ENCODE data around the gene MYOCOS. TPM values are rescaled to one million over a fixed set of nuclear protein-coding genes. Genes with fewer than 3 reads are reported as not detected.
"Not testable (repeated sequence)": the region's sequence is repeated elsewhere in the genome, so short reads cannot be mapped to it uniquely, and the experiment has no call there.

Gene MYOCOS
- total RNA-seq, 2 donors from 2014 or later: 0.11 TPM; not detected in 1

DNA sequence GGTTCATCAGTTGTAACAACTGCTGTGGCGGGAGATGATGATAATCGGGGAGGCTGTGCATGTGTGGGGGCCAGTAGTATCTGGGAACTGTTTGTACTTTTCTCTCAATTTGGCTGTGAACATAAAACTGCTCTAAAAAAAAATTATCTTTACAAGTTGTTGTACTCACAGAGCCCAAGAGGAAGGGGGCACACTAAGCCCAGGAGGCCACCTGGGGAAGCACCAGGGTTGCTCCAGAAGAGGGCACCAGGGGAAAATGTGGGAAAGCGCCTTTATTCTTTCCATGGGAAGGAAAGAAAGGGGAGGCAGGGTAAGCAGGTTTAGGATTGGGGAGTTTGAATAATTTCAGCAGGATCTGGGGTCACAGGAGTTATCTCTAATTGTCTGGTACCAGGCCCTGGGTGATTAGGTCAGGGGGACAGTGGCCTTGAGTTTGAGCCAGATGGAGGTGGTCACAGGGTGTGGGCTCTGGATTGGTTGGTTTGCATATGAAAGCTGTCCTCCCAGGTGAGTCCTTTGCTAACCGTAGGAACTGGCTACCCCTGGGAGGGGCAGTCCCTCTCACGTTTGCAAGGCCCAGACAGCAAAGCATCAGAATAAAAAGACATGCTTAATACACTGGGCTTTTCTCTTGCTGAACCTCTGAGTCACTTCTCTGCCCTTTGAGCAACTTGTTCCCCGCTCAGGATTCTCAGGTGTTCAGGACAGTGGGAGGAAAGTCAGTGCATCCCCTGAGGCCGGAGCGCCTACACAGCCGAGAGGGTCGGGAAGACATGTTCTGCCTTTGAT is 19.2 kb downstream of the MYOCOS start:
- Mint-ChIP-seq H3K4me1 (peaks cover 5% of the 10 kb centered on the region), H3K4me3 (no peak overlapping the region), H3K27me3 (no peaks in the 10 kb centered on the region)

DNA sequence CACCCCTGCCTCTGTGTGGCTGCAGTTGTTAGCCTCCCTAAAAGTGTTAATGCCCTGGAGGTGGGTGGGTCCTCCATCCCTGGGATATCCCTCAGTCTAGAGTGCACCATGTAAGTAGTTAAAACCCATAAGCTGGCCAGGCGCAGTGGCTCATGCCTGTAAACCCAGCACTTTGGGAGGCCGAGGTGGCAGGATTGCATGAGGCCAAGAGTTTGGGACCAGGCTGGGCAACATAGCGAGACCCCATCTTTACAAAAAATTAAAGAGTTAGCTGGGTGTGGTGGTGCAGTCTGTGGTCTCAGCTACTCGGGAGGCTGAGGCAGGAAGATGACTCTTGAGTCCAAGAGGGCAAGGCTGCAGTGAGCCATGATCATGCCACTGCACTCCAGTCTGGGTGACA is 20.2 kb downstream of the MYOCOS start:
- H3K9me3 Mint-ChIP-seq: no peaks in the 10 kb centered on the region
- no peak for ATAC-seq (replicated peaks)

More for the DNA sequence above, 19.2 kb downstream of the MYOCOS start:
- no peak for ATAC-seq (replicated peaks)
- Mint-ChIP-seq H3K27ac (no peak overlapping the region), H3K9me3 (no peaks in the 10 kb centered on the region), H3K36me3 (ENCODE audit: low read depth) (no peaks in the 10 kb centered on the region)

DNA sequence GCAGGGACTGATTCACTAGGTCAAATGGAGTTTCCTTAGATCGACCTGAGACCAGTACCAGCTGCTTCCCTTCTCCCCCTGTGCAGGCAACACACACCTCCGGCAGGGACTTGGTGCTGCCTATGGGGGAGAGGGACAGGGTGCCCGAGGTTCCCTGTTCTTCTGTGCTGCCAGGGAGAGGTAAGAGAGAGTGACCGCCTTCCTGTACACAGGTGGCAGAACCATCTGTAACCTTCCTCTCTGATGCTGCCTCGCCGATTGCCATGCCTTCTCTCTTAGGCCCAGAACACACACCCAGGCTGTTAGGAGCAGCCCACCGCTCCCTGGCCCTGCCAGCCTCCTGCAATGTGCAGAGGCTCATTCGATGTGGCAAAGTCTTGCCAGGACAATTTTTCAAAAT is 21.1 kb downstream of the MYOCOS start:
- Mint-ChIP-seq H3K4me3 (no peak overlapping the region), H3K9me3 (no peaks in the 10 kb centered on the region), H3K27me3 (no peaks in the 10 kb centered on the region), H3K4me1 (peaks cover 5% of the 10 kb centered on the region), H3K36me3 (ENCODE audit: low read depth) (no peaks in the 10 kb centered on the region), H3K27ac (no peak overlapping the region)
- ATAC-seq (replicated peaks): no peak

More for the DNA sequence above, 20.2 kb downstream of the MYOCOS start:
- Mint-ChIP-seq H3K27ac (no peak overlapping the region), H3K4me1 (peaks cover 5% of the 10 kb centered on the region), H3K4me3 (no peak overlapping the region), H3K36me3 (ENCODE audit: low read depth) (no peaks in the 10 kb centered on the region), H3K27me3 (no peaks in the 10 kb centered on the region)

DNA sequence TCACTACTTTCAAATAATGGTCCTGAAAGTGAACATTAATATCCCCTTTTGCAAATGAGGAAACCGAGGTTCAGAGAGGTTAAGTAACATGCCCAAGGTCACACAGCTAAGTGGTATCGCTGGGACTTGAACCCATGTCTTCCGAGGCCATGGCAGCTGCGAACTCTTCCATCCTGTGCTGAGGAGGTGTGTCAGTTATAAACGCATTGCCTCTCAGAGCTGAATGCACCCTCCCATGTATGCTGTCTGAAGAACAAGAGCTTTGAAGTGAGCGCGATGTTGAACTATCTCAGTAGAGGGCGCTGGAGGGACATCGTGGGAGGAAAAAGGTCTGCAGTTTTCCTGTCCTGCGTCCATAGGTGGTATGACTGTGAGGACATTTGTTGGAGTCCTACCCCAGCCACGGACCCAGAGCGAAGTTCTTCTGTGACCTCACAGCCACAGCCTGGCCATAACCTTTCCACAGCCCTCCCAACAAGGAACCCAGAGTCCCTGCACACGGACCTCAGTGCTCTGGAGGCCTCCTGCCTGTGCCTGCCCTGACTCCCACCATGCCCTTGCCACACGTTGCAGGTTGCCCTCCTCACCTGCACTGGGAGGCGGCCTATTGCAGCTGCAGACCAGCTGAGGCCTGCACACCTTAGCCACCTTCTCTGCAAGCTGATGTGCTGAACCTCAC is 22.9 kb downstream of the MYOCOS start:
- Mint-ChIP-seq H3K4me1 (peaks cover 5% of the 10 kb centered on the region), H3K4me3 (no peak overlapping the region), H3K36me3 (ENCODE audit: low read depth) (no peaks in the 10 kb centered on the region), H3K27ac (no peak overlapping the region), H3K9me3 (no peaks in the 10 kb centered on the region), H3K27me3 (no peaks in the 10 kb centered on the region)
- peak; percentile 90 for ATAC-seq (replicated peaks)

DNA sequence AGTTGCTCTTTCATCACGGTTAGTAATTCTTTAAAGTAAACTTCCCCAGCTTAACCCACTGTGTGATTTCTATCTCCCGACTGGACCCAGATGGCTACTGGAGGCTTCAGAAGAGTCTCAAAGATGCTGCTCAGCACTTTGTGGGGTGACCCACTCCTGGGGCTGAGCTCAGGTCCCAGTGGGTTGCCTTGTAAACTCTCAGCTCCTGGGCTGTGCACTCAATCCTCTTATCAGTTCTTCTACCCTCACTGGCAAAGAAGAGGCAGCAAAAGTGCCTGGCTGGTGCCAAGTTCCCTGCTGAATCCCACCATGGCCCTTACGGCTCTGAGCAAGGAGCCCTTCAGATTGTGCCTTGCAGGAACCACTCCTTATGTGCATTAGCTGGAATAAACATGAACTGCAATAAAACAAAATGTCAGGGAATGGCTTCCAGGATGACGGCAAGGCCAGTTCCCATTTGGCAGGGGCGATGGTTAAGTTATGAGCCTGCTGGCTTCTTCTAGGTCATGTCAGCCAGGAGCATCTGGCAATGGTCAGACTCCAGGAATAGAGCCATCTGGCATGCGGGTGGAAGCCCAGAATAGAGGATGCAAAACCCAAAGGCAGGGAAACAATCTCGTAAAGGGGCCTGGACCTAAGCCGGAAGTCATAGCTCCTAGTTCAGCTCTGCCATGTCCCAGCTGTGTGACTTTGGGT is 23.7 kb downstream of the MYOCOS start:
- no peak overlapping the region for H3K27ac Mint-ChIP-seq

DNA sequence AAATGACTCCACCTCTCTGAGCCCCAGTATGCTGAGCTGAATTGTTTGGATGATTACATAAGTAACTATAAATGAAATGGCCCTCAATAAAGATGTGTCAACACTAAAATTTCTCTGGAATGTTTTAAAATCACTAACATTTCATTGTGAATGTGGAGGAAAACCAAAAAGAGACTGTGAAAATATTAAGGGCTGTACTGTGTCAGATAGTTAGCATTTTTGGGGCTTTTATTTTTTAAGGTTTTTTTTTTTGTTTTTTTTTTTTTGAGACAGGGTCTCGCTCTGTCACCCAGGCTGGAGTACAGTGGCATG is 24.2 kb downstream of the MYOCOS start:
- Mint-ChIP-seq H3K4me3 (no peak overlapping the region), H3K9me3 (no peaks in the 10 kb centered on the region), H3K27ac (no peak overlapping the region), H3K27me3 (no peaks in the 10 kb centered on the region), H3K4me1 (peaks cover 5% of the 10 kb centered on the region), H3K36me3 (ENCODE audit: low read depth) (no peaks in the 10 kb centered on the region)
- ATAC-seq (replicated peaks): no peak

More for the DNA sequence above, 23.7 kb downstream of the MYOCOS start:
- no peak for ATAC-seq (replicated peaks)
- Mint-ChIP-seq H3K4me1 (peaks cover 5% of the 10 kb centered on the region), H3K27me3 (no peaks in the 10 kb centered on the region), H3K9me3 (no peaks in the 10 kb centered on the region), H3K4me3 (no peak overlapping the region), H3K36me3 (ENCODE audit: low read depth) (no peaks in the 10 kb centered on the region)

DNA sequence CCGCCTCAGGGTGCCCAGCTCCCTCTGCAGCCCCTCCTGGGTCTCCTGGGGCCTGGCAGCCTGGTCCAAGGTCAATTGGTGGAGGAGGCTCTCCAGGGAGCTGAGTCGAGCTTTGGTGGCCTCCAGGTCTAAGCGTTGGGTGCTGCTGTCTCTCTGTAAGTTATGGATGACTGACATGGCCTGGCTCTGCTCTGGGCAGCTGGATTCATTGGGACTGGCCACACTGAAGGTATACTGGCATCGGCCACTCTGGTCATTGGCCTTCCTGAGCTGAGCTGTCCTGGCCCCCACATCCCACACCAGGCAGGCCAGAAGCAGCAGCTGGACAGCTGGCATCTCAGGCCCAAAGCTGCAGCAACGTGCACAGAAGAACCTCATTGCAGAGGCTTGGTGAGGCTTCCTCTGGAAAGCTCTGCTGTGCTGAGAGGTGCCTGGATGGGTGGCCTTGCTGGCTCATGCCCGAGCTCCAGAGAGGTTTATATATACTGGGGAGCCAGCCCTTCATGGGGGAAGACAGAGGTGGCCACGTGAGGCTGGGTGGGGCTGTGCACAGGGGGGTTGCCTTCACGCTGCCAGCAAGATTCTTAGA is 30.3 kb downstream of the MYOCOS start, which contains the start of gene MYOC:
Gene MYOC (minus strand): TSS at position 455 of the 589 bp plus-strand sequence. CDS start 77 bp downstream, at position 378.
- Mint-ChIP-seq H3K27me3 (no peaks in the 10 kb centered on the region), H3K36me3 (ENCODE audit: low read depth) (no peaks in the 10 kb centered on the region), H3K4me3 (no peak within 1 kb of the TSS), H3K9me3 (no peaks in the 10 kb centered on the region), H3K27ac (no peak within 1 kb of the TSS), H3K4me1 (peaks cover 7% of the 10 kb centered on the region)
- no peak for ATAC-seq (replicated peaks)

DNA sequence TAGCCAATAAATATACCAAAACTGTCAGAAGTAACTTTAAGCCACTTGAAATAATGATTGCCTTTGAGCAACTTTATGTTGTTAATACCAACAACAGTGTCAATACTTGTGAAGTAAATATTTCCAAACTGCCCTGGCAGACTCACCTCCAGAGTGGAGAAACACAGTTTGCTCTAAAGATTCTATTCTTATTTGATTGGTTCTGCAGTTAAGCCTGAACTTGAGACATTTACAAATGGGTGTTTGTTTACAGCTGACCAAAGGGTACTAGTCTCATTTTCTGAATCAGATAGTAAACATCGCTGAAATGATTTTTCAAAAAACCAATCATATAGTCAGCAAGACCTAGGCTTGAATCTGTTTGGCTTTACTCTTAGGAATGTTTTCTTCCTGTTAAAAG is 31.8 kb downstream of the MYOCOS start:
- Mint-ChIP-seq H3K36me3 (ENCODE audit: low read depth) (no peaks in the 10 kb centered on the region), H3K27ac (no peak overlapping the region), H3K4me3 (no peak overlapping the region), H3K27me3 (no peaks in the 10 kb centered on the region), H3K9me3 (no peaks in the 10 kb centered on the region), H3K4me1 (peaks cover 7% of the 10 kb centered on the region)
- no peak for ATAC-seq (replicated peaks)

DNA sequence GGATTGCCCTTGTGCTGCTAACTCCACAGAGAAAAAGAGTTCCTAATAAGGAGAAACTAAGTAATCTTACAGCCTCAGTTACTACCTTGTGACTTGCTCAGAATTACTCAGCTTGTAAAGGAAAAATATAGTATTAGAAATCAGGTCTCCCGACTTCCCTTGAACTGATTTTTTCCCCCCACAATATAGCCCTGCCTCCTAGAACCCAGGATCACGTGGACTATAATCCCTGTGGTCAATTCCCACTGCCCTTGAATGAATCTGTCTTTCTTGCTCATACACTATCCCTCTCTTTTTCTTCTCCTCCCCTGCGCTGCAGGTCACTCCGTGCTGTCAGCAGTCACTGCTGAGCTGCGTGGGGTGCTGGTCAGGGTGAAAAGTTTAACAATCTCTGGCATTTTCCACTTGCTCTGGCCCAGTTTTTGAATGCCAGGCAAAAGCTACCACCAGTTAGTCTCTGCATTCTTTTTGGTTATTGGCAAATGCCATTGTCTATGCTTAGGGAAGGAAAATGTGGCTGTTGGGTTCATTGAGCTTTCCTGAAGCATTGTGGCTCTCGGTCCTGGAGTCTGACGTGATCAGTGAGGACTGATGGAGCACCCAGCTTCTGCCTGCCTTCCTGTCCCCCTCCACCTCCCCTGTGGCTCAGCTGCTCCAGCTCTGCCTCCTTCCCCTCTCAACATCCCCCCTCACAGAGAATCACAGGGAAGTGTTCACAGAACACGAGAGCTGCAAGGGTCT is 32.3 kb downstream of the MYOCOS start:
- H3K27me3 Mint-ChIP-seq: no peaks in the 10 kb centered on the region
- peak overlapping the region; percentile 78 for H3K4me3 Mint-ChIP-seq
- ATAC-seq (replicated peaks): no peak
- no peaks in the 10 kb centered on the region for H3K36me3 Mint-ChIP-seq (ENCODE audit: low read depth)
- no peaks in the 10 kb centered on the region for H3K9me3 Mint-ChIP-seq
- no peak overlapping the region for H3K27ac Mint-ChIP-seq
- H3K4me1 Mint-ChIP-seq: peaks cover 7% of the 10 kb centered on the region

DNA sequence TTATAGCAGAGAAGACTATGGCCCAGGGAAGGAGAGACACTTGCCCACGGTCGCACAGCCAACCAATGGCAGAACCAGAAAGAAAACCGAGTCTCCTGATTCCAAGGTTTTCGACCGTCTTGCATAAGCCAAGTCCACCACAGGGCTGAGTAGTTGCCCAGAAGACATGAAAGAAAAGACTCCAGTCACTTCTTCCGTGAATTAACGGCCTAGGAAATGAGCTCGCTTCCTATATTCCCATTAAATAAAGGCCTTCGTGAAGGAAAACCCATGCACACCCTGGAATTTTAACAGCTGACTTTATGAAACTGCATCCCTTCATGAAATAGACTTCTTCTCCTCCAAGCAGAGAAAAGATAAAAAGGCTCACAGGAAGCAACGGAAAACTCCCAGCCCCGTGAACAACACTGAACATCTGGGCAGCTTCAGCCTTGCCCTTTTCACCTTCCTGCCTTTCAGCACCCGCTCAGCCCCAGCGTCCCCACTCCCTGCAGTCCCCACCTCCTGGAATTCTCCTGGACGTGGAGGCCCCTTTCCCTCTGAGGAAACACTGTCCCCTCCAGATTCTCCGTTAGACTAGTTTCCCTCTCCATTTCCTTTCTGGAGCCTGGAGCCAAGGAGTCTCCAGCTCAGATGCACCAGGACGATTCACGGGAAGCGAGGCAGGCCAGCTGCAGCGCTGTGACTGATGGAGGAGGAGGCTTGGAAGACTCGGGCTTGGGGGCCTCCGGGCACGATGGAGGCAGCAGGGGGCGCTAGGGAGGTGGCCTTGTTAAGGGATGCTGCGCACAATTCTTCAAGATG is 33.1 kb downstream of the MYOCOS start:
- Mint-ChIP-seq H3K27me3 (no peaks in the 10 kb centered on the region), H3K36me3 (ENCODE audit: low read depth) (no peaks in the 10 kb centered on the region), H3K4me1 (peaks cover 7% of the 10 kb centered on the region), H3K9me3 (no peaks in the 10 kb centered on the region), H3K27ac (peak overlapping the region; percentile 81), H3K4me3 (peak overlapping the region; percentile 78)
- ATAC-seq (replicated peaks): peak; percentile 95

DNA sequence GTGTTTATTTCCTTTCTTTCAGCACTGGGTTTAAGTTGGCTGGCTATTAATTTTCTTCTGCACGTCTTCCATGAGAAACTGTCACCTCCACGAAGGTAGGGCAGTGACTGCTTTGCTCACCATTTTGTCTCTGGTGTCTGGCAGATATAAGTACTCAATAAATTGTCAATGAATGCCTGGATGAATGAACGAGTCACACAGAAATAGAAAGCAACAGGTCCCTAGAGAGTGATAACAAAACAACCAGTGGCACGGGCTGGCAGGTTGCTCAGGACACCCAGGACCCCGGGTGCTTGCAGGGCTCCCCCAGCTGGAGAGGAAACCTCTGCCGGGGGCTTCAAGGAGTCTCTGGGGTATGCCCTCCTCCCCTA is 33.7 kb downstream of the MYOCOS start:
- Mint-ChIP-seq H3K27ac (peak overlapping the region; percentile 81), H3K9me3 (no peaks in the 10 kb centered on the region), H3K4me3 (peak overlapping the region; percentile 78), H3K4me1 (peaks cover 7% of the 10 kb centered on the region), H3K27me3 (no peaks in the 10 kb centered on the region), H3K36me3 (ENCODE audit: low read depth) (no peaks in the 10 kb centered on the region)
- peak; percentile 23 for ATAC-seq (replicated peaks)

DNA sequence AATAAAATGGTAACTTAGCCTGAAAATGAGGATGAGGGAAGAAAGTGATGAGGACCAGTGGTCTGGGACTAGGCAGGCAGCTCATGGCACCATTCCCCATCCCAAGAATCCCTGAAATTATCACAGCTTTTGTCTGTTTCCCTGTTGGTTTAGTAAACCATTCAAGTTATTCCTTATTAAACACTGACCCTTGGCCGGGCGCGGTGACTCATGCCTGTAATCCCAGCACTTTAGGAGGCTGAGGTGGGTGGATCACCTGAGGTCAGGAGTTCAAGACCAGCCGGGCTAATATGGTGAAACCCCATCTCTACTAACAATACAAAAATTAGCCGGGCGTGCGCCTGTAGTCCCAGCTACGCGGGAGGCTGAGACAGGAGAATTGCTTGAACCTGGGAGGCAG is 34.2 kb downstream of the MYOCOS start:
- peak overlapping the region; percentile 81 for H3K27ac Mint-ChIP-seq
- not testable (repeated sequence) for H3K27me3 Mint-ChIP-seq; ATAC-seq (replicated peaks); H3K4me1 Mint-ChIP-seq; H3K9me3 Mint-ChIP-seq; H3K36me3 Mint-ChIP-seq (ENCODE audit: low read depth)
- peak overlapping the region; percentile 78 for H3K4me3 Mint-ChIP-seq

DNA sequence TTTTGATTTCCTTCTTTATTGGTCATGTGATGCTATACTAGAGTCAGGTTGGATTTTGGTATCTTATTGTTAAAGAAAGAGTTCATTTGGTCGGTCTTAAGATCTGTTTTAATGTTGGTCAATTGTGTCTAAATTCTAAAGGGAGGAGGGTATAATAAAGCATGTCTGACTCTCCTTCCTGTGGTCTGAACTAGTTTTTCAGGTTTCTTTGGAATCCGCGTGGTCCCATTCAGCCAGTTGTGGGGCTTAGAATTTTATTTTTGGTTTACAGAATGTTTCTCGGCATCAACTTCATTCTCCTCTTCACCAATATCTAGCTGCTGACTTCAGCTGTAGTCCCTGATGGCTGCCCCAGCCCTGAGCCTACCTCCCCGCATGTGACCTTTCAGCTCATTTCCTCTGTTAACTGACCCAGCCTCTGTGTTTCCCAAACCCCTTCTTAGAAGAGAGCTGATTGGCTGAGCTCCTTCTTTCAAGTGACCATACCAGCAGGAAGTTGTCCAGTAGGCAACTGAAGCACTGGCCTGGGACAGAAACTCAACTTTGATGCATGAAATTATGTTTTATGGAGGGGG is 39.1 kb downstream of the MYOCOS start:
- no peak for ATAC-seq (replicated peaks)
- Mint-ChIP-seq H3K27ac (no peak overlapping the region), H3K4me3 (no peak overlapping the region), H3K27me3 (no peaks in the 10 kb centered on the region), H3K36me3 (ENCODE audit: low read depth) (no peaks in the 10 kb centered on the region), H3K4me1 (no peaks in the 10 kb centered on the region), H3K9me3 (no peaks in the 10 kb centered on the region)

Data from activated T-helper 17 cell treated with anti-CD3 and anti-CD28 coated beads, Interleukin-2, amount 50 U/mL, for 72 hours (primary cell).